Middle frontal gyrus (tissue), 1 donor: ENCODE measurements around the gene CLEC19A.
"Not testable (repeated sequence)": the region's sequence is repeated elsewhere in the genome, so short reads cannot be mapped to it uniquely, and the experiment has no call there.

Experiments
- DNase-seq: peaks from one replicate; pipeline ENCODE4 v3.0.0-alpha.2; 2015; ENCODE audit warnings: low spot score; ENCODE audit errors: extremely low spot score

Gene CLEC19A

DNA sequence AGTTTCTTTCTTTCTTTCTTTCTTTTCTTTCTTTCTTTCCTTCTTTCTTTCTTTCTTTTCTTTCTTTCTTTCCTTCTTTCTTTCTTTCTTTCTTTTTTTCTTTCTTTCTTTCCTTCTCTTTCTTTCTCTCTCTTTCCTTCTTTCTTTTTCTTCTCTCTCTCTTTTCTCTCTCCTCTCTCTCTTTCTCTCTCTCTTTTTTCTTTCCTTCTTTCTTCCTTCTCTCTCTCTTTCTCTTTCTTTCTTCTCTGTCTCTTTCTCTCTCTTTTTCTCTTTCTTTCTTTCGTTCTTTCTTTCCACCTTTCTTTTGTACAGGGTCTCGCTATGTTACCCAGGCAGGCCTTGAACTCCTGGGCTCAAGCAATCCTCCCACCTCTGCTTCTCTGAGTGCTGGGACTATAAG lies 35.7 kb downstream of the CLEC19A start:
- DNase-seq = not testable (repeated sequence)

DNA sequence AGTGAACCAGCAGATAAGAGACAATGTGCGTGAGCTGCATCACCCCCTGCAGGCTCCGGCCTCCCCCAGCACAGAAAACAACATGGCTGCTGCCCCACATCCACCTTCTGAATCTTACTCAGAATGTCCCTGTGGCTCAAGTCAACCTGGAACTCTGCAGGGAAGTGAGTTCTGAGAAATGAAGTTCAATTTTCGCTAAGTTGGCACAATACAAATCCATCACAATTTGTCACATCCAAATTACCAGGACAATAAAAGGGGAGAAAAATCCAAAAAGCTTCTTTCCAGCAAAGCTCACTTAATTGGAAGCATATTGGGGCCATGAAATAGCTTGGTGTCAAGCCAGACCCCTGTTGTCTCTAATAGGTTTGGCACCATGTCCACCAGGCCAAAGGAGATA lies 38.1 kb downstream of the CLEC19A start:
- no peak for DNase-seq

DNA sequence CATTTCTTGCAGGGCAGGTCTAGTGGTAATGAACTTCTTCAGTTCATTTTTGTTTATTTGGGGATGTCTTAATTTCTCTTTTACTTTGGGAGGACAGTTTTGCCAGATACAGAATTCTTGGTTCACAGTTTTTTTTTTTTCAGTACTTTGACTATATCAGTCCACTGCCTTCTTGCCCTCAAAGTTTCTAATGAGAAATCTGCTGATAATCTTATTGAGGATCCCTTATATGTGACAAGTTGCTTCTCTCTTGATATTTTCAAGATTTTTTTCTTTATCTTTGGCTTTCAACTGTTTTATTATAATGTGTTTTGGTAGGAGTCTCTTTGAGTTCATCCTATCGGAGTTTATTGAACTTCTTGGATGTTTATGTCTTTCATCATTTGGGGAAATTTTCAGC lies 42.8 kb downstream of the CLEC19A start:
- no peak for DNase-seq

DNA sequence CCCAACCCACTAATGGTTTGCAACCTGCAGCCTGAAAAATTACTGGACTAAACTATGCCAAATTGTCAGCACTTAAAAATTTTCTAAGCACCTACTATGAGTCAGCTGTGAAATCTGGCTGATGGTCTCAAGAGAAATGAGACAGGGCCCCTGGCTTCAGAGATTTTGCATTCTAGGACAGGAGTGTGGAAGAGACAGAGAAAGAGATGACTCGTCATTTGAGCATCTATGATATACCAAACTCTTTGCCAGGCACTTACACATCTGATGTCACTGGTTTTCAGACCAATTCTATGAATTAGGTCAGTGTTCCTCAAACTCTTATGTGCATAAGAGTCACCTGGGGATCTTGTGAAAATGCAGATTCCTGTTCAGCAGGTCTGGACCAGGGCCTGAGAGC lies 44.4 kb downstream of the CLEC19A start:
- no peak for DNase-seq

DNA sequence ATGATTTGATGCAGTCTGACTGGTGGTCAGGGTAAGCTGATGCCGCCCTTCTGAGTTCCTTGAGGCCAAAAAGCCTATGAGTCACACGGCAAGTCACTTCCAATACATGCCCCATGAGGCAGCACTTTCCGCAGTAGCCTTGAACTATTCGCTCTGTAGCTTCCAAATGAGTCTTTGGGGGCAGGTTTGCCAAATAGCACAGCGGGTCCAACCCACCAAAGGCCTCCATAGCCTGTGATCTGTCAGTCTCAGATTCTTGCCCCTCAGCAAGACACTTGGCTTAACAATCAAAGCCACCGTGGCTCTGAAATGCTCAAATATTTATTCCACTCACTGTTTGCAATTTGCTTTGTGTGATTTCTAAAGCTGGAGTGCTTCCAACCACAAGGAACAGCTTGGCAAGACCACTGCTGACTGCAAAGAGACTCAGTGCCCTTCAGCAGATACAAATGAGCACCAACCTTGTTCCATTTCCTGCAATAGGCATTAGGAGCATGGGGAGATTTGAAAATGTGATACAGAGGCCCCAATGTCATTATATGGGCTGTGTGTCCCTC lies 45.4 kb downstream of the CLEC19A start:
- no peak for DNase-seq

DNA sequence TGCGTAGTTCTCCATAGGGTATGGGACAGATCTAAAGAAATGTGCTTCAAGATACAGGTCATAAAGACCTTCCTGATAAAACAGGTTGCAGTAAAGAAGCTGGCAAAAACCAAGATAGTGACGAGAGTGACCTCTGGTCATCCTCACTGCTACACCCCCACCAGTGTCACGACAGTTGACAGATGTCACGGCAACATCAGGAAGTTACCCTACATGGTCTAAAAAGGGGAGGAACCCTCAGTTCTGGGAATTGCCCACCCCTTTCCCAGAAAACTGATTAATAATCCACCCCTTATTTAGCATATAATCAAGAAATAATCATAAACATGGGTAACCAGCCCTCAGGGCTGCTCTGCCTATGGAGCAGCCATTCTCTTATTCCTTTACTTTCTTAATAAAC lies 46.3 kb downstream of the CLEC19A start:
- no peak for DNase-seq

DNA sequence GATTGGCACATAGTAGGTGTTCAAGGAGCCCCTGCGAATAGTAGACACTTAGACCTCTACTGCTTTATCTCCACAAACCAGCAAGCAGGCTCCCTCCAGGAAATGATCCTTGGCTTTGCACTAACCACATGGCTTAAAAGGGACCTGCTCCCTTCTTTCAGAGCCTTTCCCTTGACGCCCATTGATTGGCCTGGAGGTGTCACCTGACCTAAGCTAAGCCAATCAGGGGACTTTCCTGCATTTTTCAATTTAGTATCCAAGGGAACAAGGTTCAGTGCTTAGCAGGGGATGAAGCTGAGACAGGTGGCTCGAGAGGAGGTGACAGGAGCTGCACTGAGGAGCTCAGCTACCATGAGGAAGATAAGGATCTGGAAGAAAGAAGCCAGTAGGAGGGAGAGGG lies 52.8 kb downstream of the CLEC19A start:
- no peak for DNase-seq

DNA sequence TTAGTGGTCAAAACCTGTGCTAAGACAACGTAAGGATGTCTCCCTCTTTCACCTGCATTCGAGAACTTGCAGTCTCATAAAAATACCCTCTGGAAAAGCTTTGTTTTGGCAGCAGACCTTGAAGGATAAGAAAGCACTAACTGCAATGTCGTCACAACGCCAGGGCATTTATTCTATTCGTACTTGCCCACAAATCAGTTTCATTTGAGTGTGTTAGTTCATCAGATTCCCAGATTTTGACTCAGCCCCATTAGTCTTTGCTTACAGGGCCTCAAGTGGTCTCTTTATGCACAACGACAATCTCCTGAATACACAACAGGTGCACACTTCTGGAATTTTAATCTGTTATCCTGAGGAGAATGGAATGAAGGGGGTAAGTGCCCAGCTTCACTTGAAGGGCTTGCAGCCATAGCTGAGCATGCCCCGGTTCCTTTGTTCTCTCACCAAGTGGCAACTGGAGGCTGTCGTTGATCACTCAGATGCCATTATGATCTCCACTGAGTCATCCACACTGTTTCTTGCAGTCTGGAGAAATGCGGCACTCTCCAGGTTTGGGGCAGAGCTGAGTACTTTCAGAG lies 58.8 kb downstream of the CLEC19A start:
- no peak for DNase-seq

DNA sequence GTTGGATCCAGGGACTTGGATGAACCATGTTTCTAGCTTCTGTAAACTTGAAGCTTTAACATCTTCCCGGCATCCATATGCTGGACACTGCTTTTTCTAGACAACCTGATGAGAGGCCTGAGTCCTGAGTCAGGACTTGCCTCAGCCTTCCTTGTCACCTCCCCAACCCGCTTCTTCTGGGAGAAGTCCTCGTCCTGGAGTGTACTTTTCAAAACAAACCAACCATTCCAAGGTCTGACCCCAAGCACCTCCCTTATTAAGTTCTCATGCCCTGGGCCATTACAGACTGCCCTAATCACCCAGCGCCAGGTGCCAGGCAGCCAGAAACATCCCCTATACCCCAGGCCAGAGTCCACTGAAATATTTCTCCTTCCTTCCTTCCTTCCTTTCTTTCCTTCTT lies 59.4 kb downstream of the CLEC19A start:
- DNase-seq = no peak

DNA sequence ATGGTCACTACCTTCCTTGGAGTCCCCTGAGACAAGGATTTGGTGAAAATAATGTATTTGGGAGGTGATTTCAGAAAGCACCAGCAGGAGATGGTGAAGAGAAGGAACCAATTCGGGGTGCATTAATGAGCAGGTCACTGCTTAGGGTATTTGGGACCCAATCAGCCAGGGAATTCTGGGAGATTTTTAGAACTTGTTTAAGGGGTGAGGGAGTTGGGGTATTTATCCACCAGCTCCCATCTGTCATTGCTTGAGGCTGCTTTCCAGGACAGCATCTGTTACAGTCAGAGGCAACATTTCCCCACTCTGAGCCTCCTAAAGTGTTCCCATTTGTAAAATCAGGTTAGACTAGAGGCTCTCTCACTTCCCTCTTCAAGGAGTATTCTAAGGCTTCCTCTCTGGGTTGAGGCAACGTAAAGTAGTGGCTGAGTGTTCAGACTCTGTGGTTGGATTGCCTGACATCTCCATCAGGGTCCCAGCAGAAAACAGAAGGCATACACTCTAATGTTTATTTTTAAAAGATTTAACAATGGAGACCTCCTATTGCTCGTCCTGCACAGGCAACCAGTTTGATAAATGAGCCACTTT lies 60.9 kb downstream of the CLEC19A start:
- DNase-seq = no peak

DNA sequence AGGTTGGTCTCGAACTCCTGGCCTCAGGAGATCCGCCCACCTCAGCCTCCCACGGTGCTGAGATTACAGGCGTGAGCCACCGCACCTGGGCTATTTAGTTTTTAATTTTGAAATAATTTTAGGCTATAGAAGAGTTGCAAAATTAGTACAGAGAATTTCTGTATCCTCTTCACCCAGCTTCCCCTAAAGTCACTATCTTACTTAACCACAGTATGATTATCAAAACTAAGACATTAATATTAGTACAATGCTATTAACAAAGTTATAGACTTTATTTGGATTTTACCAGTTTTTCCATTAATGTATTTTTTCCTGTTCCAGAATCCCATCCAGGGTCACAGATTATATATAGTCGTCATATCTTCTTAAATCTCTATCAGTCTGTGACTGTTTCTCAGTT lies 62.6 kb downstream of the CLEC19A start:
- DNase-seq = no peak

DNA sequence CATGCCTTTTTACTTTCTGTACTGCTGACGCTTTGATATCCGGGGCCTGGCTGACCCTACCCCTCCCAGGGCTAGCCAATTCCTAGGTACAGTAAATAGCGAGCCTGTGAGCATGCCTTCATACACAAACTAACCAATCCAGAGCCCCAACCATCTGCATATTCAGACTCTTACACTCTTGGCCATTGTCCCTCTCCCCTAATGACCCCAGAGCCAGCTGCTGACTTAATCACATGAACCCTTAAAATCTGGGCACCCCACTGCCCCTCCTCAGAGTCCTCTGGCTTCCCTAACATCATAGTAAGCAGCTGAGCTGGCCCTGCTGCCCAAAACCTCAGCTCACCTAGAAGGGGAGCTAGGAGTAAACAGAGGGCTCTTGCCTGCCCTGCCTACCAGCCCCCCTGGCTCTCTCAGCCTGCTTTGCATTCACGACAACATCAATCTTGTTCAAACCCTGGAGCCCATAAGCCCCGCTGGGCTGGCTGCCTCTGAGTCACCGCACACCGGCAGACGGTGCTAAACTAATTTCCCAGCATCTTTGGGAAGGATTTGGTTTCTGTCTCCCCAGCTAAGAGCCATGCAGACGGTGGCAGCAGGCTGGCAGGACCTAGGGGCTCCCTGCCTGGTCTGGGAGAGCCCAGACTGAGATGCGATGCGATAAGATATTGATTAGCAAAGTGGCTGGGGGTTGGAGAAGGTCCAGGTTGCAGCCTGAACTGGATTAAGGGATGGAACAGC lies 63.2 kb downstream of the CLEC19A start:
- no peak for DNase-seq

DNA sequence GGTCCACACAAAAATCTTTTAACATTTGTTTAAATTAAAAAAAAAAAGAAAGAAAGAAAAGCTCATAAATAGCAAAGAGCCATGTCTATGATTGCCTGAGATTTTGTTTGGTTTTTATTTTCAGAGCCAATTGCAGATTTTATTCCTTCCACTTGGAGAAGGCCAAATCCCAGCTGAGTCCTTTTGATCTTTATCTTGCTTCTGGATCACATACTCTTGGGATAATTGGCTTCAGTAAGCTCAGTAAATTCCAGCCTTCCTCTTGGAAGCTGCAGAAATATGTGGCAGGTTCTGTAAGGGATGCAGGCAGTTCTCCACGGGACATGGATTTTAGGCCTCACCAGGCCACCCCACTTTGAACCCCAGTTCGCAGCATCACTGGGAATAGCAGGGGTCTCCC lies 68.8 kb downstream of the CLEC19A start:
- no peak for DNase-seq

DNA sequence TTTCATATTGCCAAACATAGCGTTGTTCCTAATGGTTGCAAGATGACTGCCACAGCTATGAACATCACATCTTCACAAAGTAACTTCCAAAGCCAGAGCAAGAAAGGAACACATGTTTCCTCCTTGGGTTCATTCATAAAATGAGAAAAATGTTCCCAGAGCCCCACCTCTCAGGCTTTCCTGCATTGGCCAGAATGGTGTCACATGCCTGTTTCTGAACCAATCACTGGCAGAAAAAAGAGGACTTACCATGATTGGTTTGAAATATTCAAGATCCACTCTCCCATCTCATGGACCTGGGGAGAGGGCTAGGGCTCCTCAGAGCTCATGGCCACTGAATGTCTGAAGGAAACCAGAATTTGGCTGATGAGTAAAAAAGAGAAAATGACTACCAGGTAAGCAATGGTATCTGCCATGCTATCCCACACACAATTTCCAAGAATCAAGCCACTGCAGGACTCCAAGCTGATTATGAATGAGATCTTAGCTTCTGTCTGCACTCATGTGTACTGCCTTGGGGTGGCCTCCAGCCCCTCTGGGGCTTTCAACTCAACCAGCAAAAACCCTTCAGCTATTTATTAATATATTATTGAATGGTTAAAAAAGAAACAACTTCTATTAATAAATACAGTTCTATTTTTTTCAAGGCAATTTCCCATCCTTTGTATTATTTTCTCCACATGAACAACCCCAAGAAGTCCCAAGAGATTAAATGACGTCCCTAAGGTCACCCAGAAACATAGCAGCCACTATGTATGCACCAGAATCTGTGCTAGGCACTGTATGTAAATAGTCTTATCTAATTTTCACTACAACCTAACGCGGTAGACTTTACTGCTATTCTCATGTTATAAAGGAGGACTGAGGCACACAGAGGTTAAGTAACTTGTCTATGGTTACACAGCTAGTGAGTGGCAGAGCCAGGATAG lies 70.8 kb downstream of the CLEC19A start:
- no peak for DNase-seq

DNA sequence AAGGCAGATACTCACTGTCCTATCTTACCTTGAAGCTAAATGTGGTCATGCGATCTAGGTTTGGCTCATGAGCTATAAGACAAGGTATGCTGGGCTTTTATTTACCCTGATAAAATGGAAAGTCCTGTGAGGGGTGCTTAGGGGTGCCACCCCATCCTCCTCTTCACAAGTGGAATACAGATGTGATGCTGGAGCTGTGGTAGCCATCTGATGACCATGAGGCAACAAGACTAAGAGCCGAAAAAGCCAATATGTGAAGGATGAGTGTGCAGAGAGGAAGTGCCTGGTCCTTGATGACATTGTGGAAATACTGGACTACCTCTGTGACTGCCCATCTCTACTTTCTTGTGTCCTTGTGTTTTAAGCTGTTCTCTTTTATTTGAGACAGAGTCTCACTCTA lies 74.0 kb downstream of the CLEC19A start:
- DNase-seq = no peak
